ENCODE results near the gene ALOXE3.

The ALOXE3 gene

DNA sequence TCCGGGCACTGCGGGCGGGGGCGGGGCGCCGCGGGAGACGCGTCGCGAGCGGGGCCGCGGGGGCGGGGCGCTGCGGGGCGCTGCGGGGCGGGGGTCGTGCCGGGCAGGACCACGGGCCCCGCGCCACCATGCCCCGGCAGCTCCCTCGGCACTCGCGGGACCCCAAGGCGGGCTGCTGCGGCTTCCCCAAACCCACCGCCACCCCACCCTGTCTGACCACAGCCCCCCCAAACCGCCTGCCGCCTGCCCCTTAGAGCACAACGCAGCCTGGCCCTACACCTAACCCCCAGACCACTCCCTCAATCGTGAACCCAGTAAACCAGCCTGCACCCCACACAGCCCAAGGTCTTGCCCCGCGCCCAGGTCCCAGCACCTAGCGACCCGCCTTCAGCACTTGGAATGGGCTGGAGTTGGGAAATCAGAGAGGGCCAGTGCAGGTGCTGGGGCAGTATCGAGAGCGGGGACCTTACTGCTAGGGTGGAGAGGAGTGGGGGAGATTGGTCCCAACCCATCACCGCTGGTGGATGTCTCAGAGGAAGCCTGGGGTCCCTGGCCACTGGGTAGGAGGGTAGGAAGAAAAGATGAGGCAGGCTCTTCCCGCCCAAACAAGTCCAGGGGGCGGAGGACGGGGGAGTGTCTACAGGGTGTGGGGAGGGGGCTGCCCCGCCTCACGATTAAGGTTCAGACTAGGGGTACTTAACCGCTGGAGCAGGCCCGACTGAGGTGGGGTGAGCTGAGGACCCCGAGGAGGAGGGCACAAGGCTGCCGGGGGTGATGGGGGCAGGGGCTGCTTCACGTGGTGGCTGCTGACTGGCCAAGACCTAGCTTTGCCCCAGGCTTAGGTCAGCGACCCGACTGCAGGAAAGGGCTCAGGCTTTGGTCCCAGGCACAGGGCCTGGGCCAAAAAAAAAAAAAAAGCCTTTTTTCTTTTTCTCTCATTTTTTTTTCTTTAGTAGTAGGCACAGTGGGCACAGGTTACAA is 45.0 kb upstream of the ALOXE3 start:
- TF ChIP-seq, protein P1, sequence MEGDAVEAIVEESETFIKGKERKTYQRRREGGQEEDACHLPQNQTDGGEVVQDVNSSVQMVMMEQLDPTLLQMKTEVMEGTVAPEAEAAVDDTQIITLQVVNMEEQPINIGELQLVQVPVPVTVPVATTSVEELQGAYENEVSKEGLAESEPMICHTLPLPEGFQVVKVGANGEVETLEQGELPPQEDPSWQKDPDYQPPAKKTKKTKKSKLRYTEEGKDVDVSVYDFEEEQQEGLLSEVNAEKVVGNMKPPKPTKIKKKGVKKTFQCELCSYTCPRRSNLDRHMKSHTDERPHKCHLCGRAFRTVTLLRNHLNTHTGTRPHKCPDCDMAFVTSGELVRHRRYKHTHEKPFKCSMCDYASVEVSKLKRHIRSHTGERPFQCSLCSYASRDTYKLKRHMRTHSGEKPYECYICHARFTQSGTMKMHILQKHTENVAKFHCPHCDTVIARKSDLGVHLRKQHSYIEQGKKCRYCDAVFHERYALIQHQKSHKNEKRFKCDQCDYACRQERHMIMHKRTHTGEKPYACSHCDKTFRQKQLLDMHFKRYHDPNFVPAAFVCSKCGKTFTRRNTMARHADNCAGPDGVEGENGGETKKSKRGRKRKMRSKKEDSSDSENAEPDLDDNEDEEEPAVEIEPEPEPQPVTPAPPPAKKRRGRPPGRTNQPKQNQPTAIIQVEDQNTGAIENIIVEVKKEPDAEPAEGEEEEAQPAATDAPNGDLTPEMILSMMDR (IDR thresholded peaks at IDR 0.05; ENCODE audit: control extremely low read depth, extremely low read depth, low read depth, missing control alignments), result no peak
- DNase-seq (ENCODE audit: extremely low spot score), result no peak
- CTCF ChIA-PET, result interaction anchor here (1.1 to 1.9 kb wide), 2 partner anchors 43 to 89 kb away, joined by 3 to 4 read pairs; no protein-coding TSS in a partner anchor
- POLR2A ChIA-PET, result interaction anchor here (0.5 to 2.2 kb wide), 2 partner anchors 10 to 214 kb away, joined by 3 to 16 read pairs; partner anchors contain the start of gene KRABD2

DNA sequence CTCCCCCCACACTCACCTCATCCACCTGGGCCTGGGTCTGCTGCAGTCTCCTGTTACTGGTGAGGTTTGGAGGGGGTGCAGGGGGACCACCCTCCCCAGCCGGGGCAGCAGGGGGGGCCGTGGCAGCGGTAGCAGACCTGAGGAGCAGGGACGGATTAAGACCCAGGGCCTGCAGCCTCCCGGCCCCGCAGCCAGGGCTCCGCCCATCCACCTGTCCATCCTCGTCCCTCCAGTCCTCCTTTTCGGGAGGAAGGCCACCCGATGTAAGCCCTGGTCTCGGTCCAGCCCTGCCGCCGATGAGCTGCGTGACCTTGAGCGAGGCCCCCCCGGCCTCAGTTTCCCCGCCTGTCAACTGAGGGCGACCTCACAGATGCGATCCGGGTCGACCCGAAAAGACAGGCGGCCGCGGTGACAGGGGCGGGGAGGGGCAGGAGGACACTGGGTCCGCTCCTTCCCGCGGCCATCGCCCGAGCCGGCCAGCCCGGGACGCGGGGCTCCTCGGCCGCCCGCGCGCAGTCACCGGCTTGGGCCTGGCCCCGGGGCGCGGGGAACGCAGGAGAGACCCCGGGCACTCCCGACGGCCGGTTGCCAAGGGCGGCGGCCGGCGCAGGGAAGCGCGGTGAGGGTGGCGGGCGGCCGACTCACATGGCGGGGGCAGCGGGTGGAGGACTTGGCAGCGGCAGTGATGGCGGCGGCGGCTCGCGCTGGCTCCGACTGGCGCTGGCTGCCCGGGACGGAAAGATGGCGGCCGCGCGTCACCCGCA is 44.1 kb upstream of the ALOXE3 start, which contains the start of gene VAMP2:
Gene VAMP2, minus strand, starts transcription at position 716 of the 764 bp plus-strand sequence. Its CDS starts 69 bp downstream, at position 647.
- peak; percentile 81 for DNase-seq (ENCODE audit: extremely low spot score)
- CTCF ChIA-PET, result interaction anchor here (1.9 kb wide), 1 partner anchor 42 kb away, joined by 4 read pairs; no protein-coding TSS in a partner anchor
- POLR2A ChIA-PET, result interaction anchor here (2.2 kb wide), 1 partner anchor 10 kb away, joined by 16 read pairs; no protein-coding TSS in a partner anchor
- TF ChIP-seq, protein P1 (IDR thresholded peaks at IDR 0.05; ENCODE audit: control extremely low read depth, extremely low read depth, low read depth, missing control alignments), result no peak

DNA sequence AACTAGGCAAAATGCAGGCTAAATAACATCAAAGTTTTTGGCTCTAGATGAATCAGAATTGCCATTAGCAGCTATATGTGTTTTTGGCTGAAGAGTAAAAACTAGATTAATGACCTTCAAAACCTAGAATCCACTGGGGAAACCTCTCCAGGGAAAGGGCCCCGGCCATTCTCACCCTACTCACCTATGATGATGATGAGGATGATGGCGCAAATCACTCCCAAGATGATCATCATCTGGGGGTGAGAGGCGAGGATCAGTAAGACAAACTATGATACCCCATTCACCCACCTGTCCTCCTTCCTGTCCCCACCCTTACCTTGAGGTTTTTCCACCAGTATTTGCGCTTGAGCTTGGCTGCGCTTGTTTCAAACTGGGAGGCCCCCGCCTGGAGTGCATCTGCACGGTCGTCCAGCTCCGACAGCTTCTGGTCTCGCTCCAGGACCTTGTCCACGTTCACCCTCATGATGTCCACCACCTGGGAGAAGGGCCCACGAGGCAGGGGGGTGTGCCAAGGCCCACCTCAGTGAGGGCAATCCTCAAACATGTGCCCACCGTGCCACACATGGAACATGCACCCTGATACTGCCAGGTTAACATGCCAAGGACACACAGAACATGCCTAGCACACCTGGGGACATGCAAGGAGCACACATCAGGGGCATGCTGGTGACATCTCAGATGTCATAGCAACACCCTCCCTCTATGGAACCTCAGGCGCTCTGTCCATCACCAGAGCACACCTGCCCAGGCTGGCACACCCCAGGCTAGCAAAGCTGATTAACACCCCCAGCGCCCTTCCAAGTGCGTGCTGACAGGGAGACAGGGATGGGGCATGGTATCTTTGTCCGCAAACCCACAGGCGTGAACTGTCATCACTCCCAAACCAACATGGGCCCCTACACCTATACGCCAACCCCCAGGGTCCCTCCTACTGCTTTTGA is 43.2 kb upstream of the ALOXE3 start:
- CTCF ChIA-PET, result interaction anchor here (0.6 to 1.9 kb wide), 5 partner anchors 8 to 41 kb away, joined by 3 to 4 read pairs (median 3); no protein-coding TSS in a partner anchor
- TF ChIP-seq, protein P1 (IDR thresholded peaks at IDR 0.05; ENCODE audit: control extremely low read depth, extremely low read depth, low read depth, missing control alignments), result no peak
- POLR2A ChIA-PET, result interaction anchor here (1.5 to 1.9 kb wide), 2 partner anchors 10 to 12 kb away, joined by 4 to 6 read pairs; no protein-coding TSS in a partner anchor
- DNase-seq (ENCODE audit: extremely low spot score), result no peak

DNA sequence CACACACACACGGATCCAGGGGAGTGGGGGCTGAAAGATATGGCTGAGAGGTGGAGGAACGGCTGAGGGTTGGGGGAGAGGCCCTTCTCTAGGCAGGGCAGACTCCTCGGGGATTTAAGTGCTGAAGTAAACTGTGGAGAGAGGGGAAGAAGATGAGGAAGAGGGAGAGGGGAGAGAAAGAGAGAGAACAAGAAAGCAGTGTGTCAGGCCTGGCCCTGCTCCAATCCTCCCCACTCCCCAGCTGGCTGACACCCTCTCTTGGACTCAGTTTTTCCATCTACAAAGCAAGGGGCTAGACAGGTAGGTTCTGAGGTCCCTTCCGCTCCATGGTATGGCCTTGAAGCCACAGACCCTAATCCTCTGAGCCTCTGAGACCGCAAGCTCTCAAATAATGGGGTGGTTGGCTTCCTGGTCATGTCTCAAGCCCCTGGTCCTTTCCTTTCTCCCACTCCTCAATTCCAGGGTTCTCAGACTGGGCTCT is 42.5 kb upstream of the ALOXE3 start:
- POLR2A ChIA-PET, result interaction anchor here (1.5 to 1.9 kb wide), 2 partner anchors 11 to 13 kb away, joined by 4 to 6 read pairs; no protein-coding TSS in a partner anchor
- CTCF ChIA-PET, result interaction anchor here (0.7 to 3.7 kb wide), 7 partner anchors 9 to 41 kb away, joined by 3 to 13 read pairs (median 4); partner anchors contain the start of gene BORCS6

DNA sequence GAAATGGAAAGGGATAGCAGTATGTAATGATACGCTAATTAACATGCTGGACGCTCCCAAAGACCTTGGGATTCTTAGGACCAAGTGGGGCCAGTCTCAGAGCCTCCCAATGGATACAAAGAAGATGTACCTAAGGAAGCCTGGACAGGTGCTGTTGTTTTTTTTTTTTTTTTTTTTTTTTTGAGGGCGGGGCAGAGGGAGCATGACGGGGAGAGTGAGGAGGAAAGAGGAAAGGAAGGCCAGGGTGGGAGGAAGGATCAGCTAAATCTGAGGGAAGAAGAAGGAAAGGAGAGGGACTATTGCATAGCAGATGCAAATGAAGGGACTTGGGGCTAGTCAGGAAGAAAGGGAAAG is 41.9 kb upstream of the ALOXE3 start:
- ChIA-PET POLR2A (interaction anchor here (1.9 kb wide), 1 partner anchor 13 kb away, joined by 6 read pairs; no protein-coding TSS in a partner anchor), CTCF (interaction anchor here (1.4 to 3.7 kb wide), 3 partner anchors 23 to 41 kb away, joined by 5 to 13 read pairs (median 5); partner anchors contain the start of gene BORCS6)
- no peak for DNase-seq (ENCODE audit: extremely low spot score)
- TF ChIP-seq, protein P1 (IDR thresholded peaks at IDR 0.05; ENCODE audit: control extremely low read depth, extremely low read depth, low read depth, missing control alignments), result no peak

More for the DNA sequence above, 42.5 kb upstream of the ALOXE3 start:
- TF ChIP-seq, protein P1 (IDR thresholded peaks at IDR 0.05; ENCODE audit: control extremely low read depth, extremely low read depth, low read depth, missing control alignments), result no peak
- no peak for DNase-seq (ENCODE audit: extremely low spot score)
